ENCODE data around the gene ADGRV1. TPM values are rescaled to one million over a fixed set of nuclear protein-coding genes. Genes with fewer than 3 reads are reported as not detected.

ADGRV1 gene
- total and polyA plus RNA-seq, 9 of the 15 experiments (the other 6 are each of a cell fraction or from before 2014, with no cell fraction given): 21.7 to 156 (median 58.2) TPM

DNA sequence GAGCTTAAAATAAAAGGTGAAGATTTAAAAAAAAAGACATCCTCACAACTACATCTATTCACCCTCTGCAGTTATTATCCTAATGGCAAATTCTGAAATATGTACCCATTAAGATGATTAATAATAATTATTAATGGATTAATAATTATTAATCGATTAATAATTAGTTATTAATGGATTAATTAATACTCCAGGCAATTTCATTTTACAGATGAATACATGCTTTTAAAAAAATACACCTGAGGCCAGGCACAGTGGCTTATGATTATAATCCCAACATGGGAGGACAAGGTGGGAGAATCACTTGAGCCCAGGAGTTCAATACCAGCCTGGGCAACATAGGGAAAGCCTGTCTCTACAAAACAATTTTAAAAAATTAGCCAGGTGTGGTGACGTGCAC, 642.1 kb downstream of the ADGRV1 start (continued):
- TF ChIP-seq, protein P1, sequence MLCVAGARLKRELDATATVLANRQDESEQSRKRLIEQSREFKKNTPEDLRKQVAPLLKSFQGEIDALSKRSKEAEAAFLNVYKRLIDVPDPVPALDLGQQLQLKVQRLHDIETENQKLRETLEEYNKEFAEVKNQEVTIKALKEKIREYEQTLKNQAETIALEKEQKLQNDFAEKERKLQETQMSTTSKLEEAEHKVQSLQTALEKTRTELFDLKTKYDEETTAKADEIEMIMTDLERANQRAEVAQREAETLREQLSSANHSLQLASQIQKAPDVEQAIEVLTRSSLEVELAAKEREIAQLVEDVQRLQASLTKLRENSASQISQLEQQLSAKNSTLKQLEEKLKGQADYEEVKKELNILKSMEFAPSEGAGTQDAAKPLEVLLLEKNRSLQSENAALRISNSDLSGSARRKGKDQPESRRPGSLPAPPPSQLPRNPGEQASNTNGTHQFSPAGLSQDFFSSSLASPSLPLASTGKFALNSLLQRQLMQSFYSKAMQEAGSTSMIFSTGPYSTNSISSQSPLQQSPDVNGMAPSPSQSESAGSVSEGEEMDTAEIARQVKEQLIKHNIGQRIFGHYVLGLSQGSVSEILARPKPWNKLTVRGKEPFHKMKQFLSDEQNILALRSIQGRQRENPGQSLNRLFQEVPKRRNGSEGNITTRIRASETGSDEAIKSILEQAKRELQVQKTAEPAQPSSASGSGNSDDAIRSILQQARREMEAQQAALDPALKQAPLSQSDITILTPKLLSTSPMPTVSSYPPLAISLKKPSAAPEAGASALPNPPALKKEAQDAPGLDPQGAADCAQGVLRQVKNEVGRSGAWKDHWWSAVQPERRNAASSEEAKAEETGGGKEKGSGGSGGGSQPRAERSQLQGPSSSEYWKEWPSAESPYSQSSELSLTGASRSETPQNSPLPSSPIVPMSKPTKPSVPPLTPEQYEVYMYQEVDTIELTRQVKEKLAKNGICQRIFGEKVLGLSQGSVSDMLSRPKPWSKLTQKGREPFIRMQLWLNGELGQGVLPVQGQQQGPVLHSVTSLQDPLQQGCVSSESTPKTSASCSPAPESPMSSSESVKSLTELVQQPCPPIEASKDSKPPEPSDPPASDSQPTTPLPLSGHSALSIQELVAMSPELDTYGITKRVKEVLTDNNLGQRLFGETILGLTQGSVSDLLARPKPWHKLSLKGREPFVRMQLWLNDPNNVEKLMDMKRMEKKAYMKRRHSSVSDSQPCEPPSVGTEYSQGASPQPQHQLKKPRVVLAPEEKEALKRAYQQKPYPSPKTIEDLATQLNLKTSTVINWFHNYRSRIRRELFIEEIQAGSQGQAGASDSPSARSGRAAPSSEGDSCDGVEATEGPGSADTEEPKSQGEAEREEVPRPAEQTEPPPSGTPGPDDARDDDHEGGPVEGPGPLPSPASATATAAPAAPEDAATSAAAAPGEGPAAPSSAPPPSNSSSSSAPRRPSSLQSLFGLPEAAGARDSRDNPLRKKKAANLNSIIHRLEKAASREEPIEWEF (CRISPR knock-in tag; IDR thresholded peaks at IDR 0.05): peak; percentile 95
- TF ChIP-seq ZZZ3 (IDR thresholded peaks at IDR 0.05) (no peak), RAD51 (IDR thresholded peaks at IDR 0.05; ENCODE audit: borderline replicate concordance, low read depth) (no peak), HCFC1 (IDR thresholded peaks at IDR 0.05; ENCODE audit: low read depth, low read length) (no peak), MTA3 (IDR thresholded peaks at IDR 0.05; ENCODE audit: borderline replicate concordance) (no peak), LCOR (CRISPR knock-in tag; IDR thresholded peaks at IDR 0.05) (peak; percentile 83; the same call in 1 of the 2 replicates), FOXK1 (CRISPR knock-in tag; IDR thresholded peaks at IDR 0.05; ENCODE audit: borderline replicate concordance) (0 out of 2 replicates have a peak, but pooled peaks have one; percentile 75), KLF16 (IDR thresholded peaks at IDR 0.05) (no peak), ZNF239 (CRISPR knock-in tag; IDR thresholded peaks at IDR 0.05) (no peak)
- TF ChIP-seq, protein P2, sequence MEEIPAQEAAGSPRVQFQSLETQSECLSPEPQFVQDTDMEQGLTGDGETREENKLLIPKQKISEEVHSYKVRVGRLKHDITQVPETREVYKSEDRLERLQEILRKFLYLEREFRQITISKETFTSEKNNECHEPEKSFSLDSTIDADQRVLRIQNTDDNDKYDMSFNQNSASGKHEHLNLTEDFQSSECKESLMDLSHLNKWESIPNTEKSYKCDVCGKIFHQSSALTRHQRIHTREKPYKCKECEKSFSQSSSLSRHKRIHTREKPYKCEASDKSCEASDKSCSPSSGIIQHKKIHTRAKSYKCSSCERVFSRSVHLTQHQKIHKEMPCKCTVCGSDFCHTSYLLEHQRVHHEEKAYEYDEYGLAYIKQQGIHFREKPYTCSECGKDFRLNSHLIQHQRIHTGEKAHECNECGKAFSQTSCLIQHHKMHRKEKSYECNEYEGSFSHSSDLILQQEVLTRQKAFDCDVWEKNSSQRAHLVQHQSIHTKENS (CRISPR knock-in tag; IDR thresholded peaks at IDR 0.05): no peak
- TF ChIP-seq, protein P3, sequence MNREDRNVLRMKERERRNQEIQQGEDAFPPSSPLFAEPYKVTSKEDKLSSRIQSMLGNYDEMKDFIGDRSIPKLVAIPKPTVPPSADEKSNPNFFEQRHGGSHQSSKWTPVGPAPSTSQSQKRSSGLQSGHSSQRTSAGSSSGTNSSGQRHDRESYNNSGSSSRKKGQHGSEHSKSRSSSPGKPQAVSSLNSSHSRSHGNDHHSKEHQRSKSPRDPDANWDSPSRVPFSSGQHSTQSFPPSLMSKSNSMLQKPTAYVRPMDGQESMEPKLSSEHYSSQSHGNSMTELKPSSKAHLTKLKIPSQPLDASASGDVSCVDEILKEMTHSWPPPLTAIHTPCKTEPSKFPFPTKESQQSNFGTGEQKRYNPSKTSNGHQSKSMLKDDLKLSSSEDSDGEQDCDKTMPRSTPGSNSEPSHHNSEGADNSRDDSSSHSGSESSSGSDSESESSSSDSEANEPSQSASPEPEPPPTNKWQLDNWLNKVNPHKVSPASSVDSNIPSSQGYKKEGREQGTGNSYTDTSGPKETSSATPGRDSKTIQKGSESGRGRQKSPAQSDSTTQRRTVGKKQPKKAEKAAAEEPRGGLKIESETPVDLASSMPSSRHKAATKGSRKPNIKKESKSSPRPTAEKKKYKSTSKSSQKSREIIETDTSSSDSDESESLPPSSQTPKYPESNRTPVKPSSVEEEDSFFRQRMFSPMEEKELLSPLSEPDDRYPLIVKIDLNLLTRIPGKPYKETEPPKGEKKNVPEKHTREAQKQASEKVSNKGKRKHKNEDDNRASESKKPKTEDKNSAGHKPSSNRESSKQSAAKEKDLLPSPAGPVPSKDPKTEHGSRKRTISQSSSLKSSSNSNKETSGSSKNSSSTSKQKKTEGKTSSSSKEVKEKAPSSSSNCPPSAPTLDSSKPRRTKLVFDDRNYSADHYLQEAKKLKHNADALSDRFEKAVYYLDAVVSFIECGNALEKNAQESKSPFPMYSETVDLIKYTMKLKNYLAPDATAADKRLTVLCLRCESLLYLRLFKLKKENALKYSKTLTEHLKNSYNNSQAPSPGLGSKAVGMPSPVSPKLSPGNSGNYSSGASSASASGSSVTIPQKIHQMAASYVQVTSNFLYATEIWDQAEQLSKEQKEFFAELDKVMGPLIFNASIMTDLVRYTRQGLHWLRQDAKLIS (CRISPR knock-in tag; IDR thresholded peaks at IDR 0.05): 0 out of 2 replicates have a peak, but pooled peaks have one; percentile 29
- TF ChIP-seq, protein P4, sequence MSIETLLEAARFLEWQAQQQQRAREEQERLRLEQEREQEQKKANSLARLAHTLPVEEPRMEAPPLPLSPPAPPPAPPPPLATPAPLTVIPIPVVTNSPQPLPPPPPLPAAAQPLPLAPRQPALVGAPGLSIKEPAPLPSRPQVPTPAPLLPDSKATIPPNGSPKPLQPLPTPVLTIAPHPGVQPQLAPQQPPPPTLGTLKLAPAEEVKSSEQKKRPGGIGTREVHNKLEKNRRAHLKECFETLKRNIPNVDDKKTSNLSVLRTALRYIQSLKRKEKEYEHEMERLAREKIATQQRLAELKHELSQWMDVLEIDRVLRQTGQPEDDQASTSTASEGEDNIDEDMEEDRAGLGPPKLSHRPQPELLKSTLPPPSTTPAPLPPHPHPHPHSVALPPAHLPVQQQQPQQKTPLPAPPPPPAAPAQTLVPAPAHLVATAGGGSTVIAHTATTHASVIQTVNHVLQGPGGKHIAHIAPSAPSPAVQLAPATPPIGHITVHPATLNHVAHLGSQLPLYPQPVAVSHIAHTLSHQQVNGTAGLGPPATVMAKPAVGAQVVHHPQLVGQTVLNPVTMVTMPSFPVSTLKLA (conservative IDR thresholded peaks at IDR 0.05): no peak
- TF ChIP-seq, protein P5, sequence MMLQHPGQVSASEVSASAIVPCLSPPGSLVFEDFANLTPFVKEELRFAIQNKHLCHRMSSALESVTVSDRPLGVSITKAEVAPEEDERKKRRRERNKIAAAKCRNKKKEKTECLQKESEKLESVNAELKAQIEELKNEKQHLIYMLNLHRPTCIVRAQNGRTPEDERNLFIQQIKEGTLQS (IDR thresholded peaks at IDR 0.05): no peak
- TF ChIP-seq, protein P5 (CRISPR knock-in tag; conservative IDR thresholded peaks at IDR 0.05): peak; percentile 74; the same call in 1 of the 2 replicates

Data from K562 (cell line).